HCT116 (cell line): ENCODE results near the gene VSIG4. TPM values are rescaled to one million over a fixed set of nuclear protein-coding genes. Genes with fewer than 3 reads are reported as not detected.

Source experiments
- ATAC-seq: fragments of 200-7000 bp; cut with Tn5 transposase; 2 replicates; pipeline ENCODE4 v1.9.1; 2020; ENCODE audit warnings: mild to moderate bottlenecking, moderate library complexity
- BruUV-seq: library from RNA; stranded (reverse); fragments of 400-500 nt; replicated peaks from 2 replicates; lab custom pipeline; 2021; lab: Mats Ljungman, UMichigan
- CTCF ChIA-PET: fragments of 300-600 bp; sonication (Branson Sonifier 250); formaldehyde crosslinking; loops from one replicate; lab custom pipeline; 2021; ENCODE audit warnings: antibody characterized with exemption; lab: Charles Lee
- POLR2A ChIA-PET: fragments of 300-600, 350-600 bp; sonication (Branson Sonifier 250); formaldehyde crosslinking; loops from one replicate; lab custom pipeline; 2021; ENCODE audit warnings: antibody characterized with exemption; lab: Charles Lee
- RAD21 ChIA-PET, 2 experiments: fragments of 300-600 bp; sonication (Branson Sonifier 250); formaldehyde crosslinking; loops; one replicate each; lab custom pipeline; 2023; ENCODE audit warnings: low total read pairs in 2 of 2; ENCODE audit not compliant: uncharacterized antibody in 2 of 2, unreplicated experiment in 2 of 2, low non-redundant PET in 1 of 2; lab: Charles Lee
- DNase-seq: peaks from one replicate; pipeline ENCODE4 v3.0.0-alpha.2; 2010; ENCODE audit warnings: low read depth, low spot score
- H2AFZ ChIP-seq: fragments of 200-600 bp; shearing (Covaris generic), sonication (generic); 2 replicates; pipeline ENCODE4 v1.6.1; 2017; ENCODE audit warnings: low read depth, mixed run types, mixed read lengths, antibody characterized with exemption, low read length; ENCODE audit not compliant: poor library complexity, severe bottlenecking
- H3K27ac ChIP-seq: 2 replicates; pipeline ENCODE4 v1.5.1; 2012; ENCODE audit warnings: low read depth, low read length
- H3K27me3 ChIP-seq: fragments of 200-600 bp; sonication (generic); 2 replicates; pipeline ENCODE4 v1.6.1; 2016; ENCODE audit warnings: mixed run types, low read length, mixed read lengths; ENCODE audit not compliant: insufficient read depth
- H3K36me3 ChIP-seq, 2 experiments: fragments of 200-500 bp in 1 of 2; fragments of 200-600 bp in 1 of 2; sonication (Bioruptor generic) in 1 of 2; sonication (generic) in 1 of 2; 2 replicates each; pipeline versions ENCODE4 v1.5.1 to v1.6.1; 2014 to 2016; ENCODE audit warnings: low read length in 2 of 2, inconsistent platforms in 1 of 2, mixed read lengths in 1 of 2, mixed run types in 1 of 2; ENCODE audit not compliant: insufficient read depth in 2 of 2, control insufficient read depth in 1 of 2
- H3K4me1 ChIP-seq, 2 experiments: fragments of 200-600 bp in 1 of 2; sonication (generic) in 1 of 2; 2 replicates each; pipeline versions ENCODE4 v1.5.1 to v1.6.1; 2012 to 2017; ENCODE audit warnings: low read length in 2 of 2, inconsistent platforms in 1 of 2, mild to moderate bottlenecking in 1 of 2, mixed read lengths in 1 of 2, mixed run types in 1 of 2, moderate library complexity in 1 of 2; ENCODE audit not compliant: insufficient read depth in 2 of 2, control insufficient read depth in 1 of 2
- H3K4me2 ChIP-seq: fragments of 200-600 bp; sonication (generic); 2 replicates; pipeline ENCODE4 v1.6.1; 2017; ENCODE audit warnings: mixed run types, low read length, mixed read lengths
- H3K4me3 ChIP-seq, 2 experiments: fragments of 200-600 bp in 1 of 2; sonication (generic) in 1 of 2; replicated peaks in 1 of 2; 2 replicates each; pipeline ENCODE4 v1.5.1; 2011 to 2016; ENCODE audit warnings: low read length in 2 of 2, control low read depth in 1 of 2, low read depth in 1 of 2, mild to moderate bottlenecking in 1 of 2, mixed read lengths in 1 of 2, mixed run types in 1 of 2
- H3K79me2 ChIP-seq: fragments of 200-600 bp; sonication (generic); 2 replicates; pipeline ENCODE4 v1.6.1; 2017; ENCODE audit warnings: mild to moderate bottlenecking, mixed run types, low read length, moderate library complexity, mixed read lengths; ENCODE audit not compliant: insufficient read depth
- H3K9ac ChIP-seq: fragments of 200-600 bp; sonication (generic); 2 replicates; pipeline ENCODE4 v1.6.1; 2016; ENCODE audit warnings: low read length, mixed read lengths
- H3K9me2 ChIP-seq: fragments of 200-600 bp; sonication (generic), shearing (Covaris generic); 2 replicates; pipeline ENCODE4 v1.6.1; 2017; ENCODE audit warnings: mixed run types, mild to moderate bottlenecking, moderate library complexity; ENCODE audit not compliant: insufficient read depth
- H3K9me3 ChIP-seq, 2 experiments: fragments of 200-500 bp in 1 of 2; fragments of 200-600 bp in 1 of 2; sonication (Bioruptor generic) in 1 of 2; sonication (generic) in 1 of 2; 2 replicates each; pipeline ENCODE4 v1.6.1; 2014 to 2017; ENCODE audit warnings: low read length in 2 of 2, mixed read lengths in 2 of 2, inconsistent platforms in 1 of 2, low read depth in 1 of 2, mild to moderate bottlenecking in 1 of 2, mixed run types in 1 of 2, moderate library complexity in 1 of 2; ENCODE audit not compliant: control insufficient read depth in 1 of 2, insufficient read depth in 1 of 2
- H4K20me1 ChIP-seq: fragments of 200-600 bp; sonication (generic), shearing (Covaris generic); 2 replicates; pipeline ENCODE4 v1.6.1; 2017; ENCODE audit warnings: mixed run types, mild to moderate bottlenecking, moderate library complexity; ENCODE audit not compliant: insufficient read depth
- ATF3 ChIP-seq: IDR thresholded peaks from 2 replicates; pipeline ENCODE4 v1.6.1; 2012
- CBX3 ChIP-seq: IDR thresholded peaks from 2 replicates; pipeline ENCODE4 v1.6.1; 2012; ENCODE audit warnings: low read depth
- CEBPB ChIP-seq: IDR thresholded peaks from 2 replicates; pipeline ENCODE4 v1.6.1; 2012; ENCODE audit warnings: low read depth
- EGR1 ChIP-seq: IDR thresholded peaks from 2 replicates; pipeline ENCODE4 v1.6.1; 2012; ENCODE audit warnings: low read depth
- ELF1 ChIP-seq: IDR thresholded peaks from 2 replicates; pipeline ENCODE4 v1.6.1; 2012; ENCODE audit warnings: low read depth, borderline replicate concordance
- EZH2 ChIP-seq: fragments of 200-600 bp; sonication (generic); IDR thresholded peaks from 2 replicates; pipeline ENCODE4 v1.6.1; 2017; ENCODE audit warnings: antibody characterized with exemption, mixed run types
- FOSL1 ChIP-seq: IDR thresholded peaks from 2 replicates; pipeline ENCODE4 v1.6.1; 2012; ENCODE audit warnings: low read depth
- JUND ChIP-seq: IDR thresholded peaks from 2 replicates; pipeline ENCODE4 v1.6.1; 2012
- MAX ChIP-seq: IDR thresholded peaks from 2 replicates; pipeline ENCODE4 v1.6.1; 2012
- REST ChIP-seq: IDR thresholded peaks from 2 replicates; pipeline ENCODE4 v1.6.1; 2012; ENCODE audit warnings: low read depth
- SIN3A ChIP-seq: IDR thresholded peaks from 2 replicates; pipeline ENCODE4 v1.6.1; 2012; ENCODE audit warnings: low read depth
- SP1 ChIP-seq: IDR thresholded peaks from 2 replicates; pipeline ENCODE4 v1.6.1; 2012; ENCODE audit warnings: low read depth
- SRF ChIP-seq: IDR thresholded peaks from 2 replicates; pipeline ENCODE4 v1.6.1; 2012; ENCODE audit warnings: low read depth
- TCF7L2 ChIP-seq: IDR thresholded peaks from 2 replicates; pipeline ENCODE4 v1.7.0; 2011; ENCODE audit warnings: borderline replicate concordance, inconsistent platforms; ENCODE audit not compliant: insufficient read depth, insufficient read length; ENCODE audit errors: extremely low read depth
- YY1 ChIP-seq: IDR thresholded peaks from 2 replicates; pipeline ENCODE4 v1.6.1; 2011; ENCODE audit warnings: low read length, low read depth, moderate library complexity, mild to moderate bottlenecking; ENCODE audit not compliant: insufficient replicate concordance; ENCODE audit errors: extremely low read depth
- ZFX ChIP-seq: fragments of 450-650 bp; IDR thresholded peaks from 2 replicates; pipeline ENCODE4 v1.6.1; 2017
- ZNF274 ChIP-seq: fragments of 200-500 bp; sonication (Bioruptor generic); IDR thresholded peaks from 2 replicates; pipeline ENCODE4 v1.6.1; 2014; ENCODE audit warnings: mild to moderate bottlenecking, low read depth, low read length, inconsistent platforms
- intact Hi-C: fragments of 100-400 bp; cut with micrococcal nuclease; formaldehyde crosslinking; loops from 2 replicates; pipeline ENCODE4 v1.10.0; 2022
- total RNA-seq: library from RNA; stranded (reverse); gene quantifications from one replicate; pipeline ENCODE4 v1.2.1, GENCODE V29; 2021; ENCODE audit not compliant: unreplicated experiment
- TF ChIP-seq, protein P1 (sequence below), 3 experiments: fragments of 200-600 bp in 1 of 3; sonication (generic) in 1 of 3; IDR thresholded peaks in 2 of 3; conservative IDR thresholded peaks in 1 of 3; 2 replicates each; pipeline ENCODE4 v1.5.1; 2012 to 2017; ENCODE audit warnings: low read depth in 2 of 3, low read length in 2 of 3, antibody characterized with exemption in 1 of 3, borderline replicate concordance in 1 of 3, control low read depth in 1 of 3, mild to moderate bottlenecking in 1 of 3, mixed read lengths in 1 of 3, mixed run types in 1 of 3, moderate library complexity in 1 of 3; ENCODE audit not compliant: insufficient read depth in 1 of 3
- TF ChIP-seq, protein P2 (sequence below): IDR thresholded peaks from 2 replicates; pipeline ENCODE4 v1.6.1; 2011; ENCODE audit warnings: mild to moderate bottlenecking, low read length, moderate library complexity; ENCODE audit not compliant: insufficient replicate concordance; ENCODE audit errors: extremely low read depth

Gene VSIG4
- total RNA-seq, 1 experiment from 2014 or later: 0.59 TPM

DNA sequence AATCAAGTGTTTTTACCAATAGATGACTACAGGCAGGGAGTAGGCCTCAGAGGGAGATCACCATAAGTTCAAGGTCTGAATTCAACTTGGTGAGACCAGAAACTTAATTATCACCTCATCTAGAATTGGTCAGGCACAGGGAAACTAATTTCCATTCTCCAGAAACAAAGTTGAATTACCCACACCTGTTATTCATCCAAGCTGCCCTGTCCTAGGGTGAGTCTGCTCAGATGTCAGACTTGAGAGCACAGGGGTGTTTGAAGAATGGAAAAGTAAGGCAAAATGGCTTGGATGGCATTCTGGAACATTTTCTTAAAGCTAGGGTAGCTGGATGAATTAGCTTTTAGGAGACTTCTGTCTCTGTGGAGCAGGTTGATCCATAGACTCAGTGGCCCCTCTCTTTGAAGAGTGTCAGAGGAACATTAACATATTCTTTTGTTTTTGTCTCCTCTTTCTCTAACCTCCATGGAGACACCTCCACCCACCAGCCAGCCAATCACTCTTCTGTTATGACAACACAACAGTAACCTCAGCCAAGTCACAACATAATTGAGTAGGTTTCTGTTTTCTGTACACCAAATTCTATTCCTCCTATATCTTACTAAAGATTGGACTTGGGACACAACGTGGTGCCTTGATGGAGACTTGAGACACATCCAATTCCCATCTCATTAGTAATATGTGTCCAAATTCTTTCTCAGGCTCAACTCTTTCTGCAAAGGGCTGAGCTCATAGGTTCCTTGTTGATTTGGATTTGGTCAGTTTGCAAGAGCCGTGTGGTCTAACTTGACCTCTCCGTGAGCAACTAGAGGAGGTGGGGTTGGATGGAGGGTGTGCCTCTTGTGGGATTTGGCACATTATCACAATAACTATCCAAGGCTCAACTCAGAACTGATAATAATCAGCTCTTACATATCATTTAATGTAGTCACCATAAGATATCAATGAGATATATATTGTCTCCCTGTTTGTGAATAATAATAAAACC lies 45.1 kb downstream of the VSIG4 start:
- BruUV-seq: no TSS peak
- RAD21 ChIA-PET: no interaction called here
- DNase-seq: no peak
- H3K27ac ChIP-seq: no peak overlapping the region
- intact Hi-C loops: no loop called here
- no peaks in the 10 kb centered on the region for H3K79me2 ChIP-seq
- ATAC-seq: no peak
- no peak overlapping the region for H2AFZ ChIP-seq
- no peaks in the 10 kb centered on the region for H3K9me3 ChIP-seq
- no peak overlapping the region for H3K9ac ChIP-seq
- H3K4me1 ChIP-seq: no peaks in the 10 kb centered on the region
- no peaks in the 10 kb centered on the region for H3K27me3 ChIP-seq
- POLR2A ChIA-PET: no interaction called here
- TF ChIP-seq JUND (no peak), CBX3 (no peak), SP1 (no peak), SRF (no peak), ZNF274 (no peak), SIN3A (no peak), CEBPB (no peak), EZH2 (no peak), EGR1 (no peak), ELF1 (no peak), TCF7L2 (no peak), REST (no peak), FOSL1 (no peak), YY1 (no peak), MAX (no peak), ATF3 (no peak), ZFX (no peak)
- TF ChIP-seq, protein P1, sequence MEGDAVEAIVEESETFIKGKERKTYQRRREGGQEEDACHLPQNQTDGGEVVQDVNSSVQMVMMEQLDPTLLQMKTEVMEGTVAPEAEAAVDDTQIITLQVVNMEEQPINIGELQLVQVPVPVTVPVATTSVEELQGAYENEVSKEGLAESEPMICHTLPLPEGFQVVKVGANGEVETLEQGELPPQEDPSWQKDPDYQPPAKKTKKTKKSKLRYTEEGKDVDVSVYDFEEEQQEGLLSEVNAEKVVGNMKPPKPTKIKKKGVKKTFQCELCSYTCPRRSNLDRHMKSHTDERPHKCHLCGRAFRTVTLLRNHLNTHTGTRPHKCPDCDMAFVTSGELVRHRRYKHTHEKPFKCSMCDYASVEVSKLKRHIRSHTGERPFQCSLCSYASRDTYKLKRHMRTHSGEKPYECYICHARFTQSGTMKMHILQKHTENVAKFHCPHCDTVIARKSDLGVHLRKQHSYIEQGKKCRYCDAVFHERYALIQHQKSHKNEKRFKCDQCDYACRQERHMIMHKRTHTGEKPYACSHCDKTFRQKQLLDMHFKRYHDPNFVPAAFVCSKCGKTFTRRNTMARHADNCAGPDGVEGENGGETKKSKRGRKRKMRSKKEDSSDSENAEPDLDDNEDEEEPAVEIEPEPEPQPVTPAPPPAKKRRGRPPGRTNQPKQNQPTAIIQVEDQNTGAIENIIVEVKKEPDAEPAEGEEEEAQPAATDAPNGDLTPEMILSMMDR (IDR thresholded peaks at IDR 0.05 in 2 of 3, conservative IDR thresholded peaks at IDR 0.05 in 1 of 3; ENCODE audit: borderline replicate concordance in 1 of 3, insufficient read depth in 1 of 3, low read depth in 2 of 3, low read length in 2 of 3): no peak
- TF ChIP-seq, protein P2, sequence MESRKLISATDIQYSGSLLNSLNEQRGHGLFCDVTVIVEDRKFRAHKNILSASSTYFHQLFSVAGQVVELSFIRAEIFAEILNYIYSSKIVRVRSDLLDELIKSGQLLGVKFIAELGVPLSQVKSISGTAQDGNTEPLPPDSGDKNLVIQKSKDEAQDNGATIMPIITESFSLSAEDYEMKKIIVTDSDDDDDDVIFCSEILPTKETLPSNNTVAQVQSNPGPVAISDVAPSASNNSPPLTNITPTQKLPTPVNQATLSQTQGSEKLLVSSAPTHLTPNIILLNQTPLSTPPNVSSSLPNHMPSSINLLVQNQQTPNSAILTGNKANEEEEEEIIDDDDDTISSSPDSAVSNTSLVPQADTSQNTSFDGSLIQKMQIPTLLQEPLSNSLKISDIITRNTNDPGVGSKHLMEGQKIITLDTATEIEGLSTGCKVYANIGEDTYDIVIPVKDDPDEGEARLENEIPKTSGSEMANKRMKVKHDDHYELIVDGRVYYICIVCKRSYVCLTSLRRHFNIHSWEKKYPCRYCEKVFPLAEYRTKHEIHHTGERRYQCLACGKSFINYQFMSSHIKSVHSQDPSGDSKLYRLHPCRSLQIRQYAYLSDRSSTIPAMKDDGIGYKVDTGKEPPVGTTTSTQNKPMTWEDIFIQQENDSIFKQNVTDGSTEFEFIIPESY: no peak
- H3K9me2 ChIP-seq: no peaks in the 10 kb centered on the region
- CTCF ChIA-PET: no interaction called here
- H3K4me3 ChIP-seq: no peak overlapping the region
- no peaks in the 10 kb centered on the region for H3K36me3 ChIP-seq
- H3K4me2 ChIP-seq: no peak overlapping the region
- no peaks in the 10 kb centered on the region for H4K20me1 ChIP-seq
